Measurements from ENCODE around the gene BPHL.

DNA sequence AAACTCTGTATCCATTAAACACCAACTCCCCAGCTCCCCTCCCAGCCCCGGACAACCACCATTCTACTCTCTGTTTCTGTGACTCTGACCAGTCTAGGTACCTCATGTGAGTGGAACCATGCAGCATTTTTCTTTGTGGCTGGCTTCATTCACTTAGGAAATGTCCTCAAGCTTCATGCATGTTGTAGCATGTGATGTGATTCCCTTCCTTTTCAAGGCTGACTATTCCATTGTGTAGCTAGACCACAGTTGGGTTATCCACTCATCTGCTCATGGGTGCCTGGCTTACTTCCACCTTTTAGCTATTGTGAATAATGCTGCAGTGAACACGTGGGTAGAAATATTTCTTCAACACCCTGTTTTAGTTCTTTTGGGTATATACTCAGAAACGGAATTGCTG, 8.8 kb upstream of the BPHL start:
- TF ChIP-seq GATA3 (IDR thresholded peaks at IDR 0.05; ENCODE audit: low read depth, low read length) (no peak), GATA2 (IDR thresholded peaks at IDR 0.05; ENCODE audit: low read depth, low read length) (no peak)
